ENCODE data around the gene BBS9.

The BBS9 gene

DNA sequence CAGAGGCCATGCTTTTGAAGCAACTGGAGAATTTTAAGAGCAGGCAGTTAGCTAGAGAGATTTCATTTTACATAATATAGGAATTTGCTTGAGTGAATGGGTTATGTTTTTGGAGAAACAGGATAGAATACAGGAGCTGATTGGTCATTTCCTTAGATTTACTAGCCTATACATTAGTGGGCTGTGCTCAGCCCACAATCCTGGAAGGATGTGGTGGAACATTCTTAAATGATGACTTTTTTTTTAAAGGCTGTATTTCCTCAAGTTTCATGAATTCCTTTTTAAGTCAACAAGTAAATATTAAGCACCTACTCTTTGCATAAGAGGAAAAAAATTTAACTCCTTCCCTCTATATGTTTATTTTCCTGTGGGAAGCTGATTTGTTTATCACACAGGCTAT lies 461.6 kb downstream of the BBS9 start:
- no peak overlapping the region for H3K4me3 ChIP-seq (ENCODE audit: control insufficient read depth, low read depth, low read length)
- TF ChIP-seq, protein P1, sequence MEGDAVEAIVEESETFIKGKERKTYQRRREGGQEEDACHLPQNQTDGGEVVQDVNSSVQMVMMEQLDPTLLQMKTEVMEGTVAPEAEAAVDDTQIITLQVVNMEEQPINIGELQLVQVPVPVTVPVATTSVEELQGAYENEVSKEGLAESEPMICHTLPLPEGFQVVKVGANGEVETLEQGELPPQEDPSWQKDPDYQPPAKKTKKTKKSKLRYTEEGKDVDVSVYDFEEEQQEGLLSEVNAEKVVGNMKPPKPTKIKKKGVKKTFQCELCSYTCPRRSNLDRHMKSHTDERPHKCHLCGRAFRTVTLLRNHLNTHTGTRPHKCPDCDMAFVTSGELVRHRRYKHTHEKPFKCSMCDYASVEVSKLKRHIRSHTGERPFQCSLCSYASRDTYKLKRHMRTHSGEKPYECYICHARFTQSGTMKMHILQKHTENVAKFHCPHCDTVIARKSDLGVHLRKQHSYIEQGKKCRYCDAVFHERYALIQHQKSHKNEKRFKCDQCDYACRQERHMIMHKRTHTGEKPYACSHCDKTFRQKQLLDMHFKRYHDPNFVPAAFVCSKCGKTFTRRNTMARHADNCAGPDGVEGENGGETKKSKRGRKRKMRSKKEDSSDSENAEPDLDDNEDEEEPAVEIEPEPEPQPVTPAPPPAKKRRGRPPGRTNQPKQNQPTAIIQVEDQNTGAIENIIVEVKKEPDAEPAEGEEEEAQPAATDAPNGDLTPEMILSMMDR (conservative IDR thresholded peaks at IDR 0.05; ENCODE audit: control insufficient read depth, insufficient read depth, low read depth, low read length), result no peak
- DNase-seq (ENCODE audit: low read depth), result peak; percentile 44

DNA sequence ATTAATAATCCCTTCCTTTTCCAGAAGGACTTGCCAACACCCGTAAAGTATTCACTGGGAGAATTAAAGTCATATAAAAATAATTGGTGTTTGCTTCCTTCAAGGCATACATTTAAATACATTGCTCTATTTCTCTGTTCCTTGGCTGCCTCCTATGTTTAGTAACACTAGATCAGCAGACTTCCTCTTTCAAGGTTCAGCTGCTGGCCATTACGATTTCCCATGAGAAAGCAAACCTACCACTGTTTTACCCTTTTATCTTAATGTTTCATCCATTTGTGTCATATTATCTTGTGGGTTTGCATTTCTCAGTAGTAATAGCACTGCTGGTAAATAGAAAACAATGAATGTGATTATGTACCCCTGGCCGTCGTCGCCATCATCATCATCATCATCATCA lies 462.1 kb downstream of the BBS9 start:
- H3K4me3 ChIP-seq (ENCODE audit: control insufficient read depth, low read depth, low read length), result no peak overlapping the region
- TF ChIP-seq, protein P1 (conservative IDR thresholded peaks at IDR 0.05; ENCODE audit: control insufficient read depth, insufficient read depth, low read depth, low read length), result no peak
- peak; percentile 10 for DNase-seq (ENCODE audit: low read depth)

DNA sequence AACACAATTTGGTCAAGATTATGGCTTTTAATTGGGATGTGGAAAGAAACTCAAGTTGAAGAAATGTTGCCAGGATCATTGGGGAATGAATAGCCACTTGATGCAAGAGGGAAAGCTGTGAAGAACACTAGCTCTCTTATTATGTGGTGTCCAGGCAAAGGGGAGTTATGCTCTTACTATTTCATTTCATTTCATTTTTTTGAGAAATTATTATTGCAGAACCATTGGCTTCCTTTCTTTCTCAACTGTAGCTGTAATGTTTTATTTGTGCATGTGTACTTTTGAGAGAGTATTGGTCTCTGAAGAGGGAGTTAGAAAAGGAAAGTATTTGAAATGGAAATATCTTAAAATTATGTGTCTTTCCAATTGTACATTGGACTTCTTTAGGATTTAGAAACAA lies 463.4 kb downstream of the BBS9 start:
- no peak for DNase-seq (ENCODE audit: low read depth)
- TF ChIP-seq, protein P1 (conservative IDR thresholded peaks at IDR 0.05; ENCODE audit: control insufficient read depth, insufficient read depth, low read depth, low read length), result no peak

DNA sequence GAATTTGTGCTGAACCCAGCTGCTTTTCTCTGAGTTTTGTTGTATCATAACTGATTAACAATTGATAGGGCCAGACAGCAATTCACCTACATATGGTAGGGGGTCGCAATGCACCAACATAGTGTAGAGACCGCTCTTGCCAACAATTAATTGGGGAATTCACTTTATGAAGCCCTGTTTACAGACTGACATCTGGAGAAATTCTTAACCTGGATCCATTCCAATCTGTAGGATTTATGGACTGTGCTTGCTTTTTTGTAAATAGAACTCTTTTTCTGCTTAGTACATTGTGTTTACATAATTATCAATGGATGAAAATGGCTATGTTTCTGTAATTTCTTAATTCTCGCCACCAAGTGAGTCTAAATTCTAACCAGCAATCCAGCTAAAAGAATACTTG lies 464.2 kb downstream of the BBS9 start:
- no peak overlapping the region for H3K4me3 ChIP-seq (ENCODE audit: control insufficient read depth, low read depth, low read length)
- TF ChIP-seq, protein P1 (conservative IDR thresholded peaks at IDR 0.05; ENCODE audit: control insufficient read depth, insufficient read depth, low read depth, low read length), result no peak
- DNase-seq (ENCODE audit: low read depth), result no peak

More for the DNA sequence above, 463.4 kb downstream of the BBS9 start:
- no peak overlapping the region for H3K4me3 ChIP-seq (ENCODE audit: control insufficient read depth, low read depth, low read length)

- TF ChIP-seq, protein P1 (conservative IDR thresholded peaks at IDR 0.05; ENCODE audit: control insufficient read depth, insufficient read depth, low read depth, low read length), result no peak
- peak; percentile 19 for DNase-seq (ENCODE audit: low read depth)
- no peak overlapping the region for H3K4me3 ChIP-seq (ENCODE audit: control insufficient read depth, low read depth, low read length)
These were observed 467.3 kb downstream of the BBS9 start for GRCh38 chr7:33596686-33597085.

- DNase-seq (ENCODE audit: low read depth), result no peak
- no peak overlapping the region for H3K4me3 ChIP-seq (ENCODE audit: control insufficient read depth, low read depth, low read length)
- TF ChIP-seq, protein P1 (conservative IDR thresholded peaks at IDR 0.05; ENCODE audit: control insufficient read depth, insufficient read depth, low read depth, low read length), result no peak
These were observed 467.8 kb downstream of the BBS9 start for GRCh38 chr7:33597181-33597580.

DNA sequence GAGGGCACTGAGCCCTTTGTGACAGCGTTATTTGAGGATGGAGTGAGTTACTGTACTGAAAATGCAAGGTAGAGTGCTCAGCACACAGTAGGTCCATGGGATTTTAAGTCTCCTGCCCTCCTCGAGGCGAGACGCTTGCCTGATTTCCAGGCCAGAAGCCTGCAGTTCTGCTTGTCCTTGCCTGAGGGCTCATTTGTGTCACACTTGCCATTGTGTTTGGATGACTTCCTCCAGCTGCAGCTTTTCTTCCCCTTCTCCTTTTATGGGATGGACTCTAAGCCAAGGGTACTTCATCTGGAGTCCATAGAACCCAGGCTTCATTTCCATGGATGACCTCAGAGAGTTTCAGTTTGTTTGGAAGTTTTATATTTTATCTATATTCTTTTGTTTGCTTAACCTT lies 471.7 kb downstream of the BBS9 start:
- no peak overlapping the region for H3K4me3 ChIP-seq (ENCODE audit: control insufficient read depth, low read depth, low read length)
- TF ChIP-seq, protein P1 (conservative IDR thresholded peaks at IDR 0.05; ENCODE audit: control insufficient read depth, insufficient read depth, low read depth, low read length), result no peak
- DNase-seq (ENCODE audit: low read depth), result no peak
